GM12874 (cell line): ENCODE results near the gene S1PR3.

ENCODE experiments used
- CTCF ChIP-seq: IDR thresholded peaks from 2 replicates; pipeline ENCODE4 v1.5.1; 2011; ENCODE audit warnings: low read depth, mild to moderate bottlenecking, control low read depth, low read length, moderate library complexity; ENCODE audit not compliant: insufficient read depth

S1PR3 gene

GRCh38 chr9:89011683-89012082 is 20.4 kb downstream of the S1PR3 start:
- TF ChIP-seq CTCF: no peak

- no peak for TF ChIP-seq CTCF
Measured at GRCh38 chr9:89012294-89013042, 21.2 kb downstream of the S1PR3 start.

- no peak for TF ChIP-seq CTCF
Measured at GRCh38 chr9:89013660-89014059, 22.4 kb downstream of the S1PR3 start.

- no peak for TF ChIP-seq CTCF
Measured at GRCh38 chr9:89014153-89014552, 22.9 kb downstream of the S1PR3 start.

- TF ChIP-seq CTCF: no peak
Measured at GRCh38 chr9:89015336-89015735, 24.1 kb downstream of the S1PR3 start.

GRCh38 chr9:89020754-89021153 is 29.5 kb downstream of the S1PR3 start:
- no peak for TF ChIP-seq CTCF

- TF ChIP-seq CTCF: no peak
Measured at GRCh38 chr9:89021154-89021803, 30.0 kb downstream of the S1PR3 start.
